HCT116 (cell line): ENCODE results near the gene HOXD10. TPM values are rescaled to one million over a fixed set of nuclear protein-coding genes. Genes with fewer than 3 reads are reported as not detected.

Experiments
- ATAC-seq: fragments of 200-7000 bp; cut with Tn5 transposase; 2 replicates; pipeline ENCODE4 v1.9.1; 2020; ENCODE audit warnings: mild to moderate bottlenecking, moderate library complexity
- BruUV-seq: library from RNA; stranded (reverse); fragments of 400-500 nt; replicated peaks from 2 replicates; lab custom pipeline; 2021; lab: Mats Ljungman, UMichigan
- CTCF ChIA-PET: fragments of 300-600 bp; sonication (Branson Sonifier 250); formaldehyde crosslinking; loops from one replicate; lab custom pipeline; 2021; ENCODE audit warnings: antibody characterized with exemption; lab: Charles Lee
- POLR2A ChIA-PET: fragments of 300-600, 350-600 bp; sonication (Branson Sonifier 250); formaldehyde crosslinking; loops from one replicate; lab custom pipeline; 2021; ENCODE audit warnings: antibody characterized with exemption; lab: Charles Lee
- RAD21 ChIA-PET, 2 experiments: fragments of 300-600 bp; sonication (Branson Sonifier 250); formaldehyde crosslinking; loops; one replicate each; lab custom pipeline; 2023; ENCODE audit warnings: low total read pairs in 2 of 2; ENCODE audit not compliant: uncharacterized antibody in 2 of 2, unreplicated experiment in 2 of 2, low non-redundant PET in 1 of 2; lab: Charles Lee
- DNase-seq: peaks from one replicate; pipeline ENCODE4 v3.0.0-alpha.2; 2010; ENCODE audit warnings: low read depth, low spot score
- H2AFZ ChIP-seq: fragments of 200-600 bp; shearing (Covaris generic), sonication (generic); 2 replicates; pipeline ENCODE4 v1.6.1; 2017; ENCODE audit warnings: low read depth, mixed run types, mixed read lengths, antibody characterized with exemption, low read length; ENCODE audit not compliant: poor library complexity, severe bottlenecking
- H3K27ac ChIP-seq: 2 replicates; pipeline ENCODE4 v1.5.1; 2012; ENCODE audit warnings: low read depth, low read length
- H3K27me3 ChIP-seq: fragments of 200-600 bp; sonication (generic); 2 replicates; pipeline ENCODE4 v1.6.1; 2016; ENCODE audit warnings: mixed run types, low read length, mixed read lengths; ENCODE audit not compliant: insufficient read depth
- H3K36me3 ChIP-seq, 2 experiments: fragments of 200-500 bp in 1 of 2; fragments of 200-600 bp in 1 of 2; sonication (Bioruptor generic) in 1 of 2; sonication (generic) in 1 of 2; 2 replicates each; pipeline versions ENCODE4 v1.5.1 to v1.6.1; 2014 to 2016; ENCODE audit warnings: low read length in 2 of 2, inconsistent platforms in 1 of 2, mixed read lengths in 1 of 2, mixed run types in 1 of 2; ENCODE audit not compliant: insufficient read depth in 2 of 2, control insufficient read depth in 1 of 2
- H3K4me1 ChIP-seq, 2 experiments: fragments of 200-600 bp in 1 of 2; sonication (generic) in 1 of 2; 2 replicates each; pipeline versions ENCODE4 v1.5.1 to v1.6.1; 2012 to 2017; ENCODE audit warnings: low read length in 2 of 2, inconsistent platforms in 1 of 2, mild to moderate bottlenecking in 1 of 2, mixed read lengths in 1 of 2, mixed run types in 1 of 2, moderate library complexity in 1 of 2; ENCODE audit not compliant: insufficient read depth in 2 of 2, control insufficient read depth in 1 of 2
- H3K4me2 ChIP-seq: fragments of 200-600 bp; sonication (generic); 2 replicates; pipeline ENCODE4 v1.6.1; 2017; ENCODE audit warnings: mixed run types, low read length, mixed read lengths
- H3K4me3 ChIP-seq, 2 experiments: fragments of 200-600 bp in 1 of 2; sonication (generic) in 1 of 2; replicated peaks in 1 of 2; 2 replicates each; pipeline ENCODE4 v1.5.1; 2011 to 2016; ENCODE audit warnings: low read length in 2 of 2, control low read depth in 1 of 2, low read depth in 1 of 2, mild to moderate bottlenecking in 1 of 2, mixed read lengths in 1 of 2, mixed run types in 1 of 2
- H3K79me2 ChIP-seq: fragments of 200-600 bp; sonication (generic); 2 replicates; pipeline ENCODE4 v1.6.1; 2017; ENCODE audit warnings: mild to moderate bottlenecking, mixed run types, low read length, moderate library complexity, mixed read lengths; ENCODE audit not compliant: insufficient read depth
- H3K9ac ChIP-seq: fragments of 200-600 bp; sonication (generic); 2 replicates; pipeline ENCODE4 v1.6.1; 2016; ENCODE audit warnings: low read length, mixed read lengths
- H3K9me2 ChIP-seq: fragments of 200-600 bp; sonication (generic), shearing (Covaris generic); 2 replicates; pipeline ENCODE4 v1.6.1; 2017; ENCODE audit warnings: mixed run types, mild to moderate bottlenecking, moderate library complexity; ENCODE audit not compliant: insufficient read depth
- H3K9me3 ChIP-seq, 2 experiments: fragments of 200-500 bp in 1 of 2; fragments of 200-600 bp in 1 of 2; sonication (Bioruptor generic) in 1 of 2; sonication (generic) in 1 of 2; 2 replicates each; pipeline ENCODE4 v1.6.1; 2014 to 2017; ENCODE audit warnings: low read length in 2 of 2, mixed read lengths in 2 of 2, inconsistent platforms in 1 of 2, low read depth in 1 of 2, mild to moderate bottlenecking in 1 of 2, mixed run types in 1 of 2, moderate library complexity in 1 of 2; ENCODE audit not compliant: control insufficient read depth in 1 of 2, insufficient read depth in 1 of 2
- H4K20me1 ChIP-seq: fragments of 200-600 bp; sonication (generic), shearing (Covaris generic); 2 replicates; pipeline ENCODE4 v1.6.1; 2017; ENCODE audit warnings: mixed run types, mild to moderate bottlenecking, moderate library complexity; ENCODE audit not compliant: insufficient read depth
- ATF3 ChIP-seq: IDR thresholded peaks from 2 replicates; pipeline ENCODE4 v1.6.1; 2012
- CBX3 ChIP-seq: IDR thresholded peaks from 2 replicates; pipeline ENCODE4 v1.6.1; 2012; ENCODE audit warnings: low read depth
- CEBPB ChIP-seq: IDR thresholded peaks from 2 replicates; pipeline ENCODE4 v1.6.1; 2012; ENCODE audit warnings: low read depth
- CTCF ChIP-seq, 3 experiments: fragments of 200-600 bp in 1 of 3; sonication (generic) in 1 of 3; IDR thresholded peaks in 2 of 3; conservative IDR thresholded peaks in 1 of 3; 2 replicates each; pipeline ENCODE4 v1.5.1; 2012 to 2017; ENCODE audit warnings: low read depth in 2 of 3, low read length in 2 of 3, antibody characterized with exemption in 1 of 3, borderline replicate concordance in 1 of 3, control low read depth in 1 of 3, mild to moderate bottlenecking in 1 of 3, mixed read lengths in 1 of 3, mixed run types in 1 of 3, moderate library complexity in 1 of 3; ENCODE audit not compliant: insufficient read depth in 1 of 3
- EGR1 ChIP-seq: IDR thresholded peaks from 2 replicates; pipeline ENCODE4 v1.6.1; 2012; ENCODE audit warnings: low read depth
- ELF1 ChIP-seq: IDR thresholded peaks from 2 replicates; pipeline ENCODE4 v1.6.1; 2012; ENCODE audit warnings: low read depth, borderline replicate concordance
- EZH2 ChIP-seq: fragments of 200-600 bp; sonication (generic); IDR thresholded peaks from 2 replicates; pipeline ENCODE4 v1.6.1; 2017; ENCODE audit warnings: antibody characterized with exemption, mixed run types
- EZH2phosphoT487 ChIP-seq: fragments of 200-600 bp; IDR thresholded peaks from 2 replicates; pipeline ENCODE4 v1.6.1; 2018; ENCODE audit warnings: antibody characterized with exemption, borderline replicate concordance
- FOSL1 ChIP-seq: IDR thresholded peaks from 2 replicates; pipeline ENCODE4 v1.6.1; 2012; ENCODE audit warnings: low read depth
- MAX ChIP-seq: IDR thresholded peaks from 2 replicates; pipeline ENCODE4 v1.6.1; 2012
- POLR2A ChIP-seq: IDR thresholded peaks from 2 replicates; pipeline ENCODE4 v1.7.0; 2011; ENCODE audit warnings: borderline replicate concordance; ENCODE audit not compliant: insufficient read depth, insufficient read length; ENCODE audit errors: extremely low read depth
- POLR2AphosphoS5 ChIP-seq: IDR thresholded peaks from 2 replicates; pipeline ENCODE4 v1.6.1; 2011; ENCODE audit warnings: mild to moderate bottlenecking, low read depth, low read length, moderate library complexity
- RAD21 ChIP-seq: IDR thresholded peaks from 2 replicates; pipeline ENCODE4 v1.6.1; 2012; ENCODE audit warnings: low read depth, mild to moderate bottlenecking
- REST ChIP-seq: IDR thresholded peaks from 2 replicates; pipeline ENCODE4 v1.6.1; 2012; ENCODE audit warnings: low read depth
- SIN3A ChIP-seq: IDR thresholded peaks from 2 replicates; pipeline ENCODE4 v1.6.1; 2012; ENCODE audit warnings: low read depth
- SRF ChIP-seq: IDR thresholded peaks from 2 replicates; pipeline ENCODE4 v1.6.1; 2012; ENCODE audit warnings: low read depth
- TCF7L2 ChIP-seq: IDR thresholded peaks from 2 replicates; pipeline ENCODE4 v1.7.0; 2011; ENCODE audit warnings: borderline replicate concordance, inconsistent platforms; ENCODE audit not compliant: insufficient read depth, insufficient read length; ENCODE audit errors: extremely low read depth
- ZBTB33 ChIP-seq: IDR thresholded peaks from 2 replicates; pipeline ENCODE4 v1.6.1; 2011; ENCODE audit warnings: mild to moderate bottlenecking, low read length, moderate library complexity; ENCODE audit not compliant: insufficient replicate concordance; ENCODE audit errors: extremely low read depth
- ZFX ChIP-seq: fragments of 450-650 bp; IDR thresholded peaks from 2 replicates; pipeline ENCODE4 v1.6.1; 2017
- ZNF274 ChIP-seq: fragments of 200-500 bp; sonication (Bioruptor generic); IDR thresholded peaks from 2 replicates; pipeline ENCODE4 v1.6.1; 2014; ENCODE audit warnings: mild to moderate bottlenecking, low read depth, low read length, inconsistent platforms
- intact Hi-C: fragments of 100-400 bp; cut with micrococcal nuclease; formaldehyde crosslinking; loops from 2 replicates; pipeline ENCODE4 v1.10.0; 2022
- total RNA-seq: library from RNA; stranded (reverse); gene quantifications from one replicate; pipeline ENCODE4 v1.2.1, GENCODE V29; 2021; ENCODE audit not compliant: unreplicated experiment

Gene HOXD10
- total RNA-seq, 1 experiment from 2014 or later = not detected

GRCh38 chr2:176089843-176090395 is 26.7 kb upstream of the HOXD10 start:
- no peaks in the 10 kb centered on the region for H3K4me1 ChIP-seq
- H4K20me1 ChIP-seq = no peaks in the 10 kb centered on the region
- RAD21 ChIA-PET = no interaction called here
- BruUV-seq = no TSS peak
- no peaks in the 10 kb centered on the region for H3K79me2 ChIP-seq
- no peaks in the 10 kb centered on the region for H3K27me3 ChIP-seq
- TF ChIP-seq ZBTB33 (no peak), POLR2A (no peak), TCF7L2 (no peak), MAX (no peak), ELF1 (no peak), POLR2AphosphoS5 (no peak), EZH2phosphoT487 (no peak), ATF3 (no peak), REST (no peak), ZNF274 (no peak), CTCF (IDR thresholded peaks at IDR 0.05 in 2 of 3, conservative IDR thresholded peaks at IDR 0.05 in 1 of 3; ENCODE audit: borderline replicate concordance in 1 of 3, insufficient read depth in 1 of 3, low read depth in 2 of 3, low read length in 2 of 3) (no peak), FOSL1 (no peak), EGR1 (no peak), SIN3A (no peak), CBX3 (no peak), SRF (no peak), CEBPB (no peak), ZFX (no peak), RAD21 (no peak), EZH2 (no peak)
- H3K4me2 ChIP-seq = no peak overlapping the region
- H3K9me2 ChIP-seq = no peaks in the 10 kb centered on the region
- DNase-seq (no peak), ATAC-seq (no peak)
- no peak overlapping the region for H2AFZ ChIP-seq
- H3K4me3 ChIP-seq = no peak overlapping the region
- no peak overlapping the region for H3K27ac ChIP-seq
- intact Hi-C loops = loop anchor here (2.0 to 5.0 kb wide), 2 partner anchors 723 to 1053 kb away; no protein-coding TSS in a partner anchor
- H3K9ac ChIP-seq = no peak overlapping the region
- POLR2A ChIA-PET = no interaction called here
- CTCF ChIA-PET = interaction anchor here (1.0 kb wide), 1 partner anchor 723 kb away, joined by 4 read pairs; no protein-coding TSS in a partner anchor
- H3K9me3 ChIP-seq = no peaks in the 10 kb centered on the region
- H3K36me3 ChIP-seq = no peaks in the 10 kb centered on the region
